ENCODE results near the gene ACP6. TPM values are rescaled to one million over a fixed set of nuclear protein-coding genes. Genes with fewer than 3 reads are reported as not detected.
A peak's percentile ranks its signal among the peaks of the same experiment; 100 is the strongest.

ACP6 gene
- total and polyA plus RNA-seq, 2 of the 13 experiments (the other 11 are each of a cell fraction or from before 2014, with no cell fraction given) = 18.1 to 33.7 TPM

- no peak for TF ChIP-seq TGIF2 (CRISPR knock-in tag; IDR thresholded peaks at IDR 0.05)
- 0 out of 2 replicates have a peak, but pooled peaks have one; percentile 30 for TF ChIP-seq ZNF691 (CRISPR knock-in tag; IDR thresholded peaks at IDR 0.05; ENCODE audit: borderline replicate concordance, low read depth)
- no peak for TF ChIP-seq ZNF235 (CRISPR knock-in tag; IDR thresholded peaks at IDR 0.05; ENCODE audit: borderline replicate concordance)
- TF ChIP-seq KLF15 (CRISPR knock-in tag; IDR thresholded peaks at IDR 0.05; ENCODE audit: borderline replicate concordance) = no peak
- no peak for TF ChIP-seq CSRNP2 (CRISPR knock-in tag; conservative IDR thresholded peaks at IDR 0.05; ENCODE audit: low read depth)
- TF ChIP-seq U2AF2 (IDR thresholded peaks at IDR 0.05; ENCODE audit: low read depth, low read length) = no peak
- no peak for TF ChIP-seq RFX1 (IDR thresholded peaks at IDR 0.05)
- TF ChIP-seq DBP (CRISPR knock-in tag; IDR thresholded peaks at IDR 0.05; ENCODE audit: not compliant biosample characterization) = no peak
- no peak for TF ChIP-seq ZNF772 (CRISPR knock-in tag; IDR thresholded peaks at IDR 0.05)
- TF ChIP-seq REPIN1 (CRISPR knock-in tag; IDR thresholded peaks at IDR 0.05; ENCODE audit: borderline replicate concordance, low read depth) = no peak
- peak; percentile 44; the same call in 1 of the 2 replicates for TF ChIP-seq GABPB1 (CRISPR knock-in tag; IDR thresholded peaks at IDR 0.05)
- 0 out of 2 replicates have a peak, but pooled peaks have one; percentile 26 for TF ChIP-seq ZMYM2 (CRISPR knock-in tag; IDR thresholded peaks at IDR 0.05)
- no peak for TF ChIP-seq IKZF1 (IDR thresholded peaks at IDR 0.05)
- TF ChIP-seq ZBTB37 (CRISPR knock-in tag; IDR thresholded peaks at IDR 0.05) = no peak
- TF ChIP-seq ZNF766 (CRISPR knock-in tag; IDR thresholded peaks at IDR 0.05; ENCODE audit: borderline replicate concordance) = 0 out of 2 replicates have a peak, but pooled peaks have one; percentile 37
- TF ChIP-seq ZSCAN22 (CRISPR knock-in tag; IDR thresholded peaks at IDR 0.05) = no peak
- TF ChIP-seq ZNF646 (CRISPR knock-in tag; IDR thresholded peaks at IDR 0.05) = no peak
- no peak for TF ChIP-seq ATAD3A (CRISPR knock-in tag; IDR thresholded peaks at IDR 0.05)
Measured at GRCh38 chr1:147669469-147670318, 630 bp downstream of the ACP6 start (continued).
